Measurements from ENCODE around the gene ERFL.
"Not testable (repeated sequence)": the region's sequence is repeated elsewhere in the genome, so short reads cannot be mapped to it uniquely, and the experiment has no call there.

ERFL gene

GRCh38 chr19:41926763-41927496, 1.3 kb downstream of the ERFL start:
- no peak for DNase-seq

DNA sequence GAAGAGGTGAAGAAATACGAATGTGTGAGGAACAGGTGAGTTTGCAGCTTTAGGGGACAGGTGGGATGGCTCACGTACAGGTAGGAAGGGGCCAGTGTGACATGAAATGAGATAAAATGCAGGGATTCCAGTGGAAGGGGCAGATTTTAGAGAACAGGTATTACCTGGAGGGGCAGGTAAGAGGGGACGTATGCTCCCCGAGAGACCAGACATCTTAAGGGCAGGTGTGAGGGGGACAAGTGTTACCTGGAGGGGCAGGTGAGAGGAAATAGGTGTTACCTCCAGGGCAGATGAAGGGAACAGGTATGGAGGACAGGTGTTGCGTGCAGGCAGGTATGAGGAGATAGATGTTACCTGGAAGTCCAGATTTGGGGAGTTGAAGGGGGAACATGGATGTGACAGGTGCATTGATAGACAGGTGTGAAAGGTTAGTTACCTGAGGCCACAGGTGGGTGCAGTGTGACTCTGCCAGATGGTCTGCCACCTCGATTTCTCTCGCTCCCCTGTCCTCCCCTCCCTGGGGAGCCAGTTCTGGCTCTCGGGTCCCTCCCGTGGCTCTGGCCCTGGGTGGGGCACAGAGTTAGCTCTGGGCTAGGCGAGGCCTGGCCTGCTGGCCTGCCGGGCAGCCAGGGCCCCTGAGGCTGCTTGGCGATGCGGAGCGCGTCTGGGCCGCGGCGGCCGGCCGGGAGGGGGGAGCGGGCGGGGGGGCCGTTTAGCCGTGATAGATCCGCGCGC, 2.1 kb downstream of the ERFL start:
- DNase-seq: no peak

- DNase-seq: no peak
Observed at GRCh38 chr19:41925208-41926003, 2.8 kb downstream of the ERFL start.

DNA sequence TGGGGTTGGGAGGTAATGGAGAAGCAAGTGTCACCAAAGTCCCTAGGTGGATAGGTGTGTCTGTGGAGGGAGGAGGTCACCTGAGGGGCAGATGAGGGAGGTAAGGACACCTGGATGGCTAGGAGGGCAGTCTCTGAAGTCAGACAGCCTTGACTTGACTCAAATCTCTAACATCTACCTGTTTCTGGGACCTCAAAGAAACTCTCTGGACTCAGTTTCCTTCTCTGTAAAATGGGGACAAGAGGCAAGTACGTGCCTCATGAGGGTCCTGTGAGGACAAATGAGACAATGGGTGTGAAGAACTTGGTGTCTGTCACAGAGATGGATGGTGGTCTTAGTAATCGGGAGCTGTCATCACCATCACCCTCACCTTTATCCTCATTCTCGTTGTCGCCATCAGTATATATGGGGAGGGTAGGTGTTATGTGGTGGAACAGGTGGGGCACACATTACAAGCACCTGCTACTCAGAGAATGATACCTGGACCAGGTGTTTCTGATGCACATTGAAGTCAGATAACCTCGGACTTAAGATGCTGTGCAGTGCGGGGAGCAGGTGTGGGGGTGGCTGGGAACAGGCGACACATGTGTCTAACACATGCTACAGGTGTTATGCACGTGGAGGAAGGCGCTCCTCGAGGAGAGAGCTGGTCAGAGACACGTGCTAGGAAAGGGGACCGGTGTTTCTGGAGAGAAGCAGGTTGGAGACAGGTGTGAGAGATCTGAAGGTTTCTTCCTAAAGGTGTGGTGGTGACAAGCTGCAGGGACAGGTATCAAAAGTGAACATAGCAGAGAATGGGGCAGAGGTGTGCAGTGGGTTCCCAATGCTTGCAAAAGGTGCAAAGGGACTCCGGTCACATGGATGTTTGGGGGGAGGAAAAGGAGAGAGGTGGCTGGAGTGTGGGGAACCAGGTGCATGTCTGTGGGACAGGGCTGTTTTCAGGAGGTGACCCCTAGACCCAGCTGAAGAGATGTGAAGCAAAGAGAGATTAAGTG, 3.8 kb downstream of the ERFL start:
- no peak for DNase-seq

DNA sequence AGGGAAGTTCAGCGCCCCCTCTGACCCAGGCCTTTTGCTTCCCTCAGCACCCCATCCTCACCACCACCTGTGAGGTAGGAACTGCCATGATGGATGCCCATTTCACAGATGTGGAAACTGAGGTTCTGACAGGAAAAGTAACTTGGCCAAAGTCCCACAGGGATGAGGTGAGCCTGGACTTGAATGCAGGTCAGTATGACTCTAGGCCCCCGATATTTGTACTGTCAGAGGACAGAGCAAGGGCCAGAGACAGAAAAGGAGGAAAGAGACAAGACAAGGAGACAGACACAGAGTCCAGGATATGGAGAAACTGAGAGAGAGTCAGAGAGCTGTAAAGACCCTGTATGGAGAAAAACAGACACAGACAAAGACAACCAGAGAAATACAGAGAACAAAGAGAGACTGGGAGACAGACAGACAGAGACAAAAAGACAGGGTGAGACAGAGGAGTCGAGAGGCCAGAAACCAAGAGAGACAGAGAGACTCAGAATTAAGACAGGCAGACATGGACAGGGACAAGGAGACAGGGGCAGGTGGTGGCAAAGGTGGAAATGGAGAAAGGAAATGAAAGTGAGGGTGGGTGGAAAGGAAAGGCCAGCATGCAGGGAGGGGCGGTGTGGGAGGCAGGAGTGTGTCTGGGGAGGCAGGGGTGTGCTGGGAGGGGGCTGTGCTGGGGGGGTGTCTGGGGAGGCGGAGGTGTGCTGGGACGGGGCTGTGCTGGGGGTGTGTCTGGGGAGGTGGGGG, 5.0 kb downstream of the ERFL start:
- DNase-seq: no peak

GRCh38 chr19:41922585-41922984, 5.7 kb downstream of the ERFL start:
- no peak for DNase-seq

- DNase-seq: no peak
Observed at GRCh38 chr19:41921577-41922576, 6.4 kb downstream of the ERFL start.

GRCh38 chr19:41920882-41921576, 7.2 kb downstream of the ERFL start:
- no peak for DNase-seq

- no peak for DNase-seq
Observed at GRCh38 chr19:41919948-41920712, 8.1 kb downstream of the ERFL start.

- DNase-seq: no peak
Observed at GRCh38 chr19:41918653-41919244, 9.5 kb downstream of the ERFL start.

DNA sequence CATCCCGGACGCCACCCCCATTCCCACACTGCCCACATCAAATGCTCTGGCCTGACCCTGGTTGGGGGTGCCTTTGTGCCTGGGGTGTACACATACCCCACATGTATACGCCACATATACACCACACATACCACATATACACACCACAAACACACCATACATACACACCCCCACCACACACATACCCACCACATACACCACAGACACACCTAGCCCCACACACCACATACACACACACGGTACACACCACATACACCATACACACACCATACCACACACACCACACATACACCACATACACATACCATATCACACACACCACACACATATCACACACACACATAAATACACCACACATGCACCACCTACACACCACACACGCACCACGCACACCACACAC, 10.2 kb downstream of the ERFL start:
- DNase-seq: no peak

GRCh38 chr19:41917676-41918075, 10.6 kb downstream of the ERFL start:
- DNase-seq: no peak

DNA sequence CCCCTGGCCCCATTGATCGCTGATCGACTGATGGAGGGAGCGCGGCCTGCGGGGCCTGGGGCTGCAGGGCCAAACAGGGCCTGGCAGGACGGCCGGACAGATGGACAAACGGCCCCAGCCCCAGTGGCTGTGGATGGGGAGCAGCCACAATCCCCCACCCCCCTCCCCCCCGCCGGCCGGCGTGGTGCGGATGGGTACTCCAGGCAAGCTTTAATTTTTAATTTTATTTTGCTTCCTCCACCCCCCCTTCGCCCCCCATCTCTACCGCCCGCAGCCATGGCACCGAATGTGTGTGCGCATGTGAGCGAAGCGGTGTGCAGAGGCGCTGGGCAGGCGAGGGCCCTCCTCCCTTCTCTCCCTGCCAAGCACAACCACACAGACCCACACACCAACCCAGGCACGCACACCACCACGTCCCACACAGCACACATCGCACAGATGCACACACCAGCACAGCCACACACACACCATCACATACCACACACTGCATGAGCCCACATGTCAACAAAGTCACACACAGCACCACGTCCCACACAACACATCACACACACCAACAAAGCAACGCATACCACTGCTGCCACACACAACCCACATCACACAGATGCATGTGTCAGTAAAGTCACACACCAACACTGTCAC, 12.4 kb downstream of the ERFL start:
- no peak for DNase-seq

DNA sequence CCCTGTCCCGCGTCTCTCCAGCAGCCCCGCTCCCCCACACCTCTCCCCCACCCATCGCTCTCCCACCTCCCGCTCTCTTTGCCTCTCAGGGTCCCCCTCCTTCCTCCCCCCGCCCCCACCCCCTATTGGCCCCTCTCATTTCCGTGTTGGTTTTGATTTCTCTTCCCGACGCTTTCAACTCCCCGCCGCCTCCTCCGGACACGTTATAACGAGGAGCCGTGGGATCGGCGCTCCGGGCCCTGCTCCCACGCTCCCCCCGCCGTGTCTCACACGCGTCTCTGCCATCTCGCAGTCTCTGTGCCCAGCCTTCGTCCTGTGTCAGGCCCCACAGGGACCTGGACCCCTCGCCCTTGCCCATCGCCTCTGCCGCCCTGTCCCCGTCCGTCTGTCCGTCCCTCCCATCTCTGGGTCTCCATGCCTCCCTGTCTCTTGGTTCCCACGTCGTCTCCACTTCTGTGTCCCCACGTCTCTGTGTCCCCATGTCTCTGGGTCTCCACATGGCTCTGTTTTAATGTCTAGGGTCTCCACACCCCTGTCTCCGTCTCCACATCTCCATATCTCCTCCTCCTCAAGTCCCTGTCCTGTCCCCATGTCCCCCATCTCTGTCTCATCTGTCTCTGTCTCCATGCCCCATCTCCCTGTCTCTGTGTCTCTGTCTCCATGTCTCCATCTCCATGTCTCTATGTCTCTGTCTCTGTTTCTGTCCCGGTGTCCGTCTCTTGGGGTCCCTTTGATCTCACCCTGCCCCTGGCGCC, 13.1 kb downstream of the ERFL start:
- no peak for DNase-seq

DNA sequence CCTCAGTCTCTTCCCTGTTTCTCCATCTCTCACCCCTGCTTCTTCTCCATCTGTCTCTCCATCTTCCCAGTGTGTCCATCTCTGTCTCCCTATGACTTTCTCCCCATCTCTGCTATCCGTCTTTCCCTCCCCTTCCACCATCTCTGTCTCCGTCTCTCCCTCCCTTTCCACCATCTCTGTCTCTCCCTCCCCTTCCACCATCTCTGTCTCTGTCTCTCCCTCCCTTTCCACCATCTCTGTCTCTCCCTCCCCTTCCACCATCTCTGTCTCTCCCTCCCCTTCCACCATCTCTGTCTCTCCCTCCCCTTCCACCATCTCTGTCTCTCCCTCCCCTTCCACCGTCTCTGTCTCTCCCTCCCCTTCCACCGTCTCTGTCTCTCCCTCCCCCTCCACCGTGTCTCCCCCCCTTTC, 13.8 kb downstream of the ERFL start:
- DNase-seq: not testable (repeated sequence)

- no peak for DNase-seq
Observed at GRCh38 chr19:41913538-41914423, 14.5 kb downstream of the ERFL start.
